GM10266 (cell line): Measurements from ENCODE around the gene SEMA4D.

Source experiments
- DNase-seq: peaks from one replicate; pipeline ENCODE4 v3.0.0; 2012; ENCODE audit errors: extremely low spot score
- TF ChIP-seq, protein P1 (sequence below): IDR thresholded peaks from 2 replicates; pipeline ENCODE4 v1.5.1; 2012; ENCODE audit warnings: mild to moderate bottlenecking, low read depth; ENCODE audit not compliant: control insufficient read depth, insufficient read depth; ENCODE audit errors: missing control alignments

SEMA4D gene

DNA sequence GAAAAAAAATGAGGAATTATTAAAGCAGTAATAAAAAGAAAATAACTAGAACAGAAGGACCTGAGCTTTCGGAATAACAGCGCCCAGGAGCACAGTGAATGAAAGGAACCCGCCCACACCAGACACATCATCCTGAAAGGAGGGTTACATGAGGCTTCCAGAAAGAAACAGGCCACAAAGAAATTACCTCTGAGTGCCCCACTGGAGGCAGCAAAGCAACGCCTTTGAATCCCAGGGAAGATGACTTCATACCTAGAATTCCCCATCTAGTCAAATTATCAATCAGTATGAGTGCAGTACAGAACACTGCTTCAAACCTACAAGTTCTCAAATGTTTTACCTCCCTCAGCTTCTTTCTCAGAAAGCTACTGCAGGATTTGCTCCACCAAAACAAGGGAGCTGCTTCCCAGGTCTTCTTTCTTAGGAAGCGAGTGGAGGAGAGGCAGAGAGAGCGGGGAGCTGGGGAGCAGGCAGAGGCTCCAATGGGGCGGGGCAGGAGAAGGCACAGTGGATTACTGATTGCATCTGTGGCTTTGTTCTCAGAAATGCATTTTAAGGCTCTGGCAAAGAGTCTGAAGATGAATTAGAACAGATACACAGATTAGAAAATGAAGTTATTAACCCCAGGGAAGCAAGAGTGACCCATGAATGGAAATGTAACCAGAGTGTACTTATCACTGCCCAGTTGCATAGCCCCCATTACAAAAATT is 87.1 kb downstream of the SEMA4D start:
- DNase-seq: peak; percentile 72
- TF ChIP-seq, protein P1, sequence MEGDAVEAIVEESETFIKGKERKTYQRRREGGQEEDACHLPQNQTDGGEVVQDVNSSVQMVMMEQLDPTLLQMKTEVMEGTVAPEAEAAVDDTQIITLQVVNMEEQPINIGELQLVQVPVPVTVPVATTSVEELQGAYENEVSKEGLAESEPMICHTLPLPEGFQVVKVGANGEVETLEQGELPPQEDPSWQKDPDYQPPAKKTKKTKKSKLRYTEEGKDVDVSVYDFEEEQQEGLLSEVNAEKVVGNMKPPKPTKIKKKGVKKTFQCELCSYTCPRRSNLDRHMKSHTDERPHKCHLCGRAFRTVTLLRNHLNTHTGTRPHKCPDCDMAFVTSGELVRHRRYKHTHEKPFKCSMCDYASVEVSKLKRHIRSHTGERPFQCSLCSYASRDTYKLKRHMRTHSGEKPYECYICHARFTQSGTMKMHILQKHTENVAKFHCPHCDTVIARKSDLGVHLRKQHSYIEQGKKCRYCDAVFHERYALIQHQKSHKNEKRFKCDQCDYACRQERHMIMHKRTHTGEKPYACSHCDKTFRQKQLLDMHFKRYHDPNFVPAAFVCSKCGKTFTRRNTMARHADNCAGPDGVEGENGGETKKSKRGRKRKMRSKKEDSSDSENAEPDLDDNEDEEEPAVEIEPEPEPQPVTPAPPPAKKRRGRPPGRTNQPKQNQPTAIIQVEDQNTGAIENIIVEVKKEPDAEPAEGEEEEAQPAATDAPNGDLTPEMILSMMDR: peak; percentile 46

DNA sequence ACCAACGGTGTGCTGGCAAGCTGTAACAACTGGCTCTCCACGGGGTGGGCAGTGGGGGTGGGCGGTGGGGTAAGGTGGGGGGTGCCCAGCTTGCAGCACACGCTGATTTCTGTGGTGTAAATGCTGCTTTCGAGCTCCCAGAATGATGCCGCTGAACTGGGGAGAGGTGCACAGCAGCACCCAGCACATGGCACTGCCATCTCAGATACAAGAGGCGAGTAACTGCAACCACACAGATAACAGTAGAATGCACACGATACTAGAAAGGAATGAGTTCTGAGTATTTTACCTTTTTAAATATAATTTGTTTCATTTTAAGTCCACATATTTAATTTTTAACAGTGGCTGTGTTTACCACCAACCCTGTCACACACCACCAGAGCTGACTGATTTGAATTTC is 87.9 kb downstream of the SEMA4D start:
- TF ChIP-seq, protein P1: no peak
- DNase-seq: no peak

DNA sequence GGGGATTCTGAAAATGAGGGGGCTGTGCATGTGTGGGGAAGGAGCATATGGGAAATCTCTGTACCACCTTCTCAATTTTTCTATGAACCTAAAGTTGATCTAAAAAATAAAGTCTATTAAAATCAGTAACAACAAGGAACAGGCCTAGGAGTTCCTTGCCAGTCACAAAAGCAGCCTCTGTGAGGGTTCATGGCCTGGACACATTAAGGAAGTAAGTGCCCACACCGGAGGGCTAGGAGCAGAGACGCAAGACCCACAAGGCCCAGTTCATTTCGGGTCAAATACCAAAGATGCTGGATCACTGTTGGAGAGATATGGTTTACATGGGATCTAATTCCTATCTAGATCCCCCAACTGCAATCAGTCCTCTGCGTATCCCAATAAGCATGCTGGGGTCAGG is 88.4 kb downstream of the SEMA4D start:
- DNase-seq: no peak
- TF ChIP-seq, protein P1: no peak

DNA sequence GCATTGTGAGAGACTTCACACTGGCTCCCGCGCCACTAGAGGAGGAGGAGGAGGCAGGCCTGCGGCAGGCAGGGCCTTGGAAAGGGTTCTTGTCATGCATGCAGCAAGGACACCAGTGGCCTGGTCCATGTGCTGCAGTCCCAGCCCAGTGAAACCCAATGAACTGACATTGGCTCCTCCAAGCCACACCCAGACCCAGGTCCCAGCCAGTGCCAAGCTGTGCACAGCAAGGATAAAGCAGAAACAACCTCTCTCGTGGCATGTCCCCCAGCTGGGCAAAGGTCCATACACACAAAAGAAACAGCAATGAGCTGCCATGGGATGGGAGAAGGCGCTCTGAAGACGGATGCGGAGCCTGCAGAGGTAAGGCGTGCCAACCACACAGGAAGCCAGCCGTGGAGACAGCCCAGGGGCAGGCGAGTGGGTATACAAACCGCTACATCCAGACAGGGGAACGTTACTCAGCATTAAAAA is 89.2 kb downstream of the SEMA4D start:
- TF ChIP-seq, protein P1: no peak
- DNase-seq: no peak

DNA sequence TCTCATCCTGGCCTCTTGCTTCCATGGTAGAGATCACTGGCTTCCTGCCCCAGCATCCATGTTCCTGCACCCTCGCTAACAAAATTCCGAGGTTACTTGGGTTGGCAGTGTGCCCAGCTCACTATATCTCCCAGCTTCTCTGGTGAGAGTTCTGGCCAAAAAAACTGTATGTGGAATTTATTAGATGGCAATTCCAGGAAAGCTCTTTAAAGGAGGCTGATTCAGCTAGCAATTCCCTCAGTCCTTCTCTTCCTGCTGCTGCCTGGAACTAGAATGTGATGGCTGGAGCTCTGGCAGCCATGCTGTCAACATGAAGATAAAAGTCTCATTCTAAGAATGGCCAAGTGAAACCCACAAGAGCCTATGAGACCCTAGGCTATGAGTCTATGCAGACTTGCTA is 90.8 kb downstream of the SEMA4D start:
- DNase-seq: no peak
- TF ChIP-seq, protein P1: no peak

DNA sequence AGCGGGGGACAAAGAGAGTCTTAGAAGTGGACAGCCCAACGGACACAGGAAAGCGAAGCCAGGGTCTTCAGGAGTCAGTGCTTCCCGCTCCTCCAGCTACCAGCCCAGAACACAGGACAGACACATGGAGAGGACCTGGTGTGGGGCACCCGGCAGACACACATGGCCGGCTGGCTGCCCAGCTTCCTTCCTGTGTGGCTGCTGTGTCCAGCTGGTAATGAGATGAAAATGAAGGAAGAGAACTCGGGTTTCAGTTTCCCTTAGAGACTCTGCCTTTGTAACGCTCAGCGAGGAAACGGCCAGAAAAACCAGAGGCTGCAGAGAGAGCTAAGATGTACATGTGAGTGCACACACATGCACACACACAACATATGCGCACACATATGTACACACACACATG is 92.1 kb downstream of the SEMA4D start:
- TF ChIP-seq, protein P1: no peak
- peak; percentile 60 for DNase-seq

DNA sequence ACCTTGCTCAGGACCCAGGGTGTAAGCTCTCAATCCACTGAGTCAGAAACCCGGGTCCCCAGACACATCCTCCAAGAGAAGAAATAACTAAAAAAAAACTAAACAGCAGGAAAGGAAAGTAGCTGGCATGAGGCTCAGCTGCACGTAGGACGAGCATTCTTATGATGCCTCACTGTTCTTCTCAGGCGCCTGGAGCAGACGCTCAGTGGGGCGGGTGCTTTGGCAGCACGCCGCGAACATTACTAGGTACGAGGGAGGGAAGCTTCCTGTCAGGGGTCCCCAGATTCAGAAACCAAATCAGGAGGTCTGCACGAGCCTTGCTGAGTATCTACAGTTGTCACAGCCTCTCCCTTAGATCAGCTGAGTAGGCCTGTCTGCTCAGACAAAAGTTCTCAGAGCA is 93.8 kb downstream of the SEMA4D start:
- TF ChIP-seq, protein P1: no peak
- DNase-seq: no peak
